HG03521 (cell line): ENCODE measurements around the gene CYB561.

ENCODE experiments used
- ATAC-seq: cut with Tn5 transposase; IDR thresholded peaks from one replicate; pipeline ENCODE4 v1.9.1; 2021; ENCODE audit warnings: mild to moderate bottlenecking, moderate library complexity; ENCODE audit not compliant: unreplicated experiment

CYB561 gene

GRCh38 chr17:63445954-63446752 lies at the start of gene CYB561:
Gene CYB561, minus strand, starts transcription at chr17:63446306. Its CDS starts 8,759 bp downstream, at chr17:63437547.
- ATAC-seq = peak; percentile 59

GRCh38 chr17:63495491-63495890 lies 49.4 kb upstream of the CYB561 start:
- ATAC-seq = no peak

- no peak for ATAC-seq
Observed at GRCh38 chr17:63494300-63494928, 48.3 kb upstream of the CYB561 start.

GRCh38 chr17:63493411-63493810 lies 47.3 kb upstream of the CYB561 start:
- ATAC-seq = no peak

- no peak for ATAC-seq
Observed at GRCh38 chr17:63492940-63493339, 46.8 kb upstream of the CYB561 start.

- no peak for ATAC-seq
Observed at GRCh38 chr17:63491977-63492618, 46.0 kb upstream of the CYB561 start.

- no peak for ATAC-seq
Observed at GRCh38 chr17:63491413-63491812, 45.3 kb upstream of the CYB561 start.

- no peak for ATAC-seq
Observed at GRCh38 chr17:63490858-63491400, 44.8 kb upstream of the CYB561 start.

GRCh38 chr17:63490329-63490728 lies 44.2 kb upstream of the CYB561 start:
- ATAC-seq = no peak

- no peak for ATAC-seq
Observed at GRCh38 chr17:63489291-63489690, 43.2 kb upstream of the CYB561 start.

GRCh38 chr17:63488851-63489250 lies 42.7 kb upstream of the CYB561 start:
- ATAC-seq = no peak

- ATAC-seq = no peak
Observed at GRCh38 chr17:63487014-63487339, 40.9 kb upstream of the CYB561 start.

- ATAC-seq = no peak
Observed at GRCh38 chr17:63486317-63487013, 40.4 kb upstream of the CYB561 start.

- no peak for ATAC-seq
Observed at GRCh38 chr17:63483655-63484575, 37.8 kb upstream of the CYB561 start.

GRCh38 chr17:63483038-63483437 lies 36.9 kb upstream of the CYB561 start:
- no peak for ATAC-seq

GRCh38 chr17:63482509-63482908 lies 36.4 kb upstream of the CYB561 start:
- ATAC-seq = no peak

- no peak for ATAC-seq
Observed at GRCh38 chr17:63481488-63481870, 35.4 kb upstream of the CYB561 start.

- ATAC-seq = no peak
Observed at GRCh38 chr17:63480826-63481487, 34.9 kb upstream of the CYB561 start.

- no peak for ATAC-seq
Observed at GRCh38 chr17:63480192-63480784, 34.2 kb upstream of the CYB561 start.
